OCI-LY1 (cell line): ENCODE measurements around the gene THEM5.

Source experiments
- CTCF ChIP-seq: fragments of 200-600 bp; sonication (generic), shearing (Covaris generic); IDR thresholded peaks from 2 replicates; pipeline ENCODE4 v1.5.1; 2017; ENCODE audit warnings: mild to moderate bottlenecking, antibody characterized with exemption, low read length, moderate library complexity, mixed read lengths
- EZH2 ChIP-seq: fragments of 200-600 bp; sonication (generic), shearing (Covaris generic); IDR thresholded peaks from 2 replicates; pipeline ENCODE4 v1.8.0; 2017; ENCODE audit warnings: borderline replicate concordance, mixed run types, mild to moderate bottlenecking, antibody characterized with exemption, low read length, moderate library complexity, mixed read lengths

GRCh38 chr1:151802372-151802771 is 51.1 kb downstream of the THEM5 start:
- TF ChIP-seq EZH2 (no peak), CTCF (no peak)
